Activated T-cell treated with anti-CD3 and anti-CD28 coated beads, Interleukin-2, amount 50 U/mL, for 24 hours (primary cell): Measurements from ENCODE around the gene ADAMTS2.

Experiments
- DNase-seq: peaks from one replicate; pipeline ENCODE4 v3.0.0-alpha.2; 2020
- H3K27ac Mint-ChIP-seq: 2 replicates; pipeline ENCODE4 v1.8.0; 2020; ENCODE audit warnings: mild to moderate bottlenecking, mixed read lengths
- H3K27me3 Mint-ChIP-seq: 2 replicates; pipeline ENCODE4 v1.8.0; 2020; ENCODE audit warnings: mixed read lengths
- H3K36me3 Mint-ChIP-seq: 2 replicates; pipeline ENCODE4 v1.8.0; 2020; ENCODE audit warnings: low read depth, mixed read lengths
- H3K4me1 Mint-ChIP-seq: 2 replicates; pipeline ENCODE4 v1.8.0; 2020; ENCODE audit warnings: low read depth, mixed read lengths
- H3K4me3 Mint-ChIP-seq: 2 replicates; pipeline ENCODE4 v1.8.0; 2020; ENCODE audit warnings: mild to moderate bottlenecking, moderate library complexity, mixed read lengths
- H3K9me3 Mint-ChIP-seq: 2 replicates; pipeline ENCODE4 v1.8.0; 2020; ENCODE audit warnings: mixed read lengths

The ADAMTS2 gene

GRCh38 chr5:179264053-179264782, 81.0 kb downstream of the ADAMTS2 start:
- no peak overlapping the region for H3K27ac Mint-ChIP-seq
- no peaks in the 10 kb centered on the region for H3K36me3 Mint-ChIP-seq
- DNase-seq = no peak
- no peak overlapping the region for H3K4me3 Mint-ChIP-seq
- no peaks in the 10 kb centered on the region for H3K4me1 Mint-ChIP-seq
- H3K27me3 Mint-ChIP-seq = peaks cover 6% of the 10 kb centered on the region
- no peaks in the 10 kb centered on the region for H3K9me3 Mint-ChIP-seq

GRCh38 chr5:179263391-179264052, 81.7 kb downstream of the ADAMTS2 start:
- Mint-ChIP-seq H3K9me3 (no peaks in the 10 kb centered on the region), H3K27ac (no peak overlapping the region), H3K27me3 (peaks cover 6% of the 10 kb centered on the region), H3K4me3 (no peak overlapping the region), H3K36me3 (no peaks in the 10 kb centered on the region), H3K4me1 (no peaks in the 10 kb centered on the region)
- peak; percentile 2 for DNase-seq

DNA sequence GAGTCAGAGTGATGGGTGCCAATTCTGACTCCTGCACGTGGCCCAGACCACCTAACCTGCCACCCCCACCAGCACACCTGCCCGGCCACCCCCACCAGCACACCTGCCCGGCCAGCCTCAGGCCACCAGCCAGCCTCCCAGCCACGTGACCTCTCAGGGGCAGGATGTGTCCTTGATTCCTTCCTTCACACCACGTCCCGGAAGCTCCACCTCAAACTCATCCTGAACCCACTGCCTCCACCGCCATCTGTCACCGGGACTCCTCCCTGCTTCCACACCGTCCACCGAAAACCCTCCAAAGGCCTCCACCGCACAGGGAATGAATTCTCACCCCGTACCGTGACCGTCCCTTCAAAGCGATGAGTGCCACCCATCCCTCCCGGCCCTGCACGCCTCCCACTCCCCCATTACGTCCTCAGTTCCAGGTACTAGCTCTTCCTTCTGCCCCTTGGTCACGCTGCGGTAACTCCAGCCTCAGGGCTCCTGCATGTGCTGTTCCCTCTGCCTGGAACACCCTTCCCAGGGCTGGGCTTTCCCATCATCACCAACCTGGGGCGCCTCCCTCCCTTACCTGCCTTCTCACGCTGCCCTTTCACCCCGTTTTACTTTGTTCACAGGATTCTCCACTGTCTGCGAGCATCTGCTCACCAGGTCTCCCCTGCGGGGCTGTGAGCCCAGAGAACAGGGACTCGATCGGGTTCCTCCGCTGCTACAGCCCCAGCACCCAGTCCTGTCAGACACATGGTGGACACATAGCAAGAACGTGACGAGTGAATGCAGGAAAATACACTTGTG, 82.9 kb downstream of the ADAMTS2 start:
- DNase-seq = peak; percentile 8
- Mint-ChIP-seq H3K4me3 (no peak overlapping the region), H3K36me3 (no peaks in the 10 kb centered on the region), H3K4me1 (no peaks in the 10 kb centered on the region), H3K27ac (no peak overlapping the region), H3K27me3 (peaks cover 6% of the 10 kb centered on the region), H3K9me3 (no peaks in the 10 kb centered on the region)

DNA sequence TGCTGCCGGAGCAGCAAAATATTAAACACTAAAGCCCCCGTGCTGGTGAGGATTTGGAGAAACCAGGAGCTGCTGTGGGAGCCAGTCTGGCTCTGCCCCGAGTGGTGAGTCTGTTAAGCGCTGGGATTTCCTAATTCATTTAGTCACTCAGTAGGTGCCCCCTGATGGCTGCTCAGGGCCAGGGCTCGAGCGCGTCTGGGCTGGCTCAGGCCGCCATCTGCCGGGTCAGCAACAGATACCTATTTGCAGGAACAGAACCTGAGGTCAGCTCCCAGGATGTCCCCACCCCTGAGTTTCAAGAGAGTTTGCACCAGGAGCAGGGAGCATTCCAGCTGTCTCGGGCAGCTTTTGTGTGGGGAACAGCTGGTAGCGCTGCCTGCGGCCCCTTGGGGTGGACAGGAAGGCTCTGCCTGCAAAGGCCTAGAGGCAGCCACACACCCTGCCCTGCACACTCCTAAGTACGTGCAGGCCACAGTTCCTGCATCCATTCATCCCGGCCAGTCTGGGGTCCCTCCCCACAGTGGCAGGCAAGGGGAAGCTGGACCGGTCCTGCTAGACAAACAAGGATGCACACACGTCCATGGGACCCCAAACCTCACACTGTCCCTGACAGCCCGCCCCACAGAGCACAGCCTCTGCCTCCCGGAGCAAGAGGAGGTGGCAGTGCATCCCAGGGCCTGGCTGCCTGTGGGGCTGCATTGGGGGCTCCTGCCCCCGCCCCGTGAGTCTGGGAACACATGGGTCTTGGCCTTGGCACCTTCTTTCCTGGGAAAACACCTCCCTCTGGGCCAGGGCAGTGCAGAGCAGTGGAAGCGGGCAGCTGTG, 83.7 kb downstream of the ADAMTS2 start:
- H3K9me3 Mint-ChIP-seq = no peaks in the 10 kb centered on the region
- no peak overlapping the region for H3K27ac Mint-ChIP-seq
- peak; percentile 30 for DNase-seq
- H3K4me3 Mint-ChIP-seq = no peak overlapping the region
- no peaks in the 10 kb centered on the region for H3K4me1 Mint-ChIP-seq
- H3K27me3 Mint-ChIP-seq = peaks cover 6% of the 10 kb centered on the region
- H3K36me3 Mint-ChIP-seq = no peaks in the 10 kb centered on the region

GRCh38 chr5:179260324-179261070, 84.8 kb downstream of the ADAMTS2 start:
- no peaks in the 10 kb centered on the region for H3K36me3 Mint-ChIP-seq
- H3K27me3 Mint-ChIP-seq = peaks cover 3% of the 10 kb centered on the region
- no peak overlapping the region for H3K27ac Mint-ChIP-seq
- no peaks in the 10 kb centered on the region for H3K4me1 Mint-ChIP-seq
- H3K9me3 Mint-ChIP-seq = no peaks in the 10 kb centered on the region
- DNase-seq = peak; percentile 8
- H3K4me3 Mint-ChIP-seq = no peak overlapping the region

DNA sequence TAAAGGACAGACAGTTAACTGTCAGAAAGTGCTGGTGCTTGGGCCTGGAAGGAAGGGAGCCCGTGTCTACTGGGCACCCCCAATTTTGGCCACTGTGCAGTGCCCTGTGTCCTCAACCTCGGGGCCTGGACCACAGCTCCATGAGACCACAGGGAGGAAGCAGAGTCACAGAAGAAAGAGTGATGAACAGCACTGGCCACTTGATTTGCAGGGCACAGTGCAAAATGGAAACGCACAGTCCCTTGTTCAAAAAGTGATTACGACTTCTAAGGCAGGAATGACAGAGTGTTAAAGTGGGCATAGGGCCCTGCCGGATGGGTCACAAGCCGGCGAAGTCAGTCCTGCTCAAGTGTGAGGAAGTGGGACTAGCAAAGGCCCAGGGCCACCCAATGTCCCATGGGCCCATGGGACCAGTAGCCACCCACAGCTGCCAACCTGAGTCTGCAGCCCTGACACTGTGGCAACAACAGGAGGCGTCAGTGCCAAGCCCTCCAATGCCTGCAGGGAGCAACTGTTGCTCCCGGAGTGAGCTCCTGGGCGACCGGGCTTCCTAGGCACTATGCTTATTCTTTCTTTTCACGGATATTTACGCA, 85.4 kb downstream of the ADAMTS2 start:
- no peak overlapping the region for H3K27ac Mint-ChIP-seq
- no peak overlapping the region for H3K4me3 Mint-ChIP-seq
- no peaks in the 10 kb centered on the region for H3K9me3 Mint-ChIP-seq
- H3K27me3 Mint-ChIP-seq = peaks cover 3% of the 10 kb centered on the region
- peak; percentile 9 for DNase-seq
- no peaks in the 10 kb centered on the region for H3K36me3 Mint-ChIP-seq
- H3K4me1 Mint-ChIP-seq = no peaks in the 10 kb centered on the region

DNA sequence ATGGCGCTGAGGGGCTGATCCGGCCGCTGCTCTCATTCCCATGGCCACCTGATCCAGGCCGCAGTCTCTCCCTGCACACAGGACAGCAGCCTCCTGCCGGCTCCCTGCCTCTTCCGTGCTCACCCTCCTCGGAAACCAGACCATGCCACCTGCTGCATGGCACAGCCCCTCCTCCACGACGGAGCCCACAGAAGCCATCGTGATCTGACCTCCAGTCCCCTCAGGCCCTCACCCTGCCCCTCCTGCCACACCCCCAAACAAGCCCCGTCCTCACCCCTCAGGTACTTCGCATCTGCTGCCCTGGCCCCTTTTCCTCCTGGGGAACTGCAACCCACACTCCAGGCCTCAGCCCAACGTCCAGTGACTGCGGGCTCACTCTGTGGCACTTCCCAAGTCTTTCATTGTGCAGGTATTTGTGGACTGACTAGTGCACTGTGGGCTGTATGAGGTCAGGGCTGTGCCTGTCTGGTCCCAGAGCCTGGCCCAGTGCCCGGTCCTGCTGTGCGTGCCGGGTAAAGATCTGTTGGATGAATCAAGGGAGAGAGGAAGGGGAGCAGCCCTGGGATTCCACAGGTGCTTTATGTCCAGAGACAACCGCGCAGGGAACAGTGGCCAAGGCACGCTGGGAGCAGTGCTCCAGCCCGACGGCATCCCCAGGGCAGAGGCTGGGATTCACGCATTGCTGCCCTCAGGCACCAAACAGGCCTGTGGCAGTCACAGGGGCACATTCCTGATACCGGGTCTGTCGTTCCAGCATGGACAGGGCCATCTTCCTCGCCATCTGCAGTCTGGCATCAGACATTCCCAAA, 86.1 kb downstream of the ADAMTS2 start:
- DNase-seq = no peak
- Mint-ChIP-seq H3K27ac (no peak overlapping the region), H3K36me3 (no peaks in the 10 kb centered on the region), H3K9me3 (no peaks in the 10 kb centered on the region), H3K4me3 (no peak overlapping the region), H3K4me1 (no peaks in the 10 kb centered on the region), H3K27me3 (peaks cover 3% of the 10 kb centered on the region)

- H3K36me3 Mint-ChIP-seq = no peaks in the 10 kb centered on the region
- peaks cover 3% of the 10 kb centered on the region for H3K27me3 Mint-ChIP-seq
- no peak overlapping the region for H3K27ac Mint-ChIP-seq
- H3K4me1 Mint-ChIP-seq = no peaks in the 10 kb centered on the region
- H3K9me3 Mint-ChIP-seq = no peaks in the 10 kb centered on the region
- peak; percentile 11 for DNase-seq
- no peak overlapping the region for H3K4me3 Mint-ChIP-seq
Measured at GRCh38 chr5:179258001-179258921, 87.0 kb downstream of the ADAMTS2 start.

DNA sequence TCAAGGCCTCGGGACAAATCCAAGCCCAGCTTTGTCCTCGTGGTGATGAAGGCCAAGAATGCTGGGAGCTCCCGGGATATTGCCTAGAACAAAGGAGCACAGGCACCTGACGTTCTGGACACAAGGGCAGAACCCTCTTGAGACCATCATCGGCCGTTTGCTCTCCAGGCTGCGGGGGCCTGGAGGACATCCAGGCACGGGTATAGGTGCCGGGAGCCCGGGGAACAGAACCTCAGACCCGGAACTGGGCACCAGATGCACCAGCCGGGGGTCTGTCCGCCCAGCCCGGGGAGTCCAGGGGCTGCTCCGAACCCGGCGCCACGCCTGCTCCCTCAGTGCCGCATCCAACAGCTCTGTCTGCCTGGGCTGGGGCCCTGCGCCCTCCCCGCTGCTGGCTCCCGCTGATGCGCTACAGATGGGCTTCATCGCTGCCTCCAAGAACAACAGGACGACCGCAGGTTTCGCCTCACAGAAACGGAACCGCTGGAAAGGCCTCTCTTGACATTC, 88.0 kb downstream of the ADAMTS2 start:
- H3K27me3 Mint-ChIP-seq = peaks cover 3% of the 10 kb centered on the region
- no peak overlapping the region for H3K27ac Mint-ChIP-seq
- DNase-seq = no peak

GRCh38 chr5:179256328-179257175, 88.7 kb downstream of the ADAMTS2 start:
- H3K27ac Mint-ChIP-seq = no peak overlapping the region
- no peaks in the 10 kb centered on the region for H3K36me3 Mint-ChIP-seq
- no peaks in the 10 kb centered on the region for H3K9me3 Mint-ChIP-seq
- peaks cover 3% of the 10 kb centered on the region for H3K27me3 Mint-ChIP-seq
- no peaks in the 10 kb centered on the region for H3K4me1 Mint-ChIP-seq
- no peak overlapping the region for H3K4me3 Mint-ChIP-seq
- peak; percentile 12 for DNase-seq

More for the DNA sequence above, 88.0 kb downstream of the ADAMTS2 start:
- Mint-ChIP-seq H3K36me3 (no peaks in the 10 kb centered on the region), H3K4me1 (no peaks in the 10 kb centered on the region), H3K9me3 (no peaks in the 10 kb centered on the region), H3K4me3 (no peak overlapping the region)

DNA sequence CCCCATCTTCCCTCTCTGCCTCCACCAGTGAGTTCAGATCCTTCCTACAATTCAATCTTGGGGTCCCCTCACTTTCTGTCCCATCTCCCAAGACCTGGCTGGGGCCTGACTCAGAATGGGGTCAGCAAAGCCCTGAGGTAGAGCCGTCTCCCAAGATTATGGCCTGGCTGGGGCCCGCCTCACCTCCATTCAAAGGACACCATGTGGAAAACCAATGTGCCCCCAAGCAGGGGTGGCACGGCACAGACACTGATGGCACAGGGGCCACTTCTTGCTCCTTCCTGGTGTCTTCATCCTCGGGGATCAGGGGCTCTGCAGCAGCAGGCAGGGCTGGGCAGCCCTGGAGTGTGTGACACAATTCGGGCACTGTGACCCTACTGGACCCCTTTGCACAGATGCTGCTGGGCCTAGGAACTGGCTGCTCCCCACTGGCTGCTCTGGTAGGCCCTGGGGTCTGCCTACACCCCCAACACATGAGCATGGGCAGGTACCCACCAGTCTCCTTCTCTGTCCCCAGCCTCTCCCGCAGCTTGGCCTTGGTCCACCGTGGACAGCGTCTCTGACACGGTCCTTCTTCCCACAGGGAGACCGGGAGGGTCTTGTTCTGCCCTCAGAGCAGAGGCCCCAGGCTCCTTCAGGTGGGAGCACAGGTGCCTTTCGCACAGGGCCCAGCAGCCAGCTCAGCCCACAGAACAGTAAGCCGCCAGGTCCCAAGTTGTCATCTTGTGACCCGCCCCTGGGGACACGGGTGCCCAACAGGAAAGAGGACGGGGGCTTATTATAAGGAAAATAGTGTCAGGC, 89.5 kb downstream of the ADAMTS2 start:
- Mint-ChIP-seq H3K27me3 (peaks cover 3% of the 10 kb centered on the region), H3K27ac (no peak overlapping the region), H3K36me3 (no peaks in the 10 kb centered on the region), H3K4me1 (no peaks in the 10 kb centered on the region), H3K9me3 (no peaks in the 10 kb centered on the region), H3K4me3 (no peak overlapping the region)
- DNase-seq = peak; percentile 14
